Renal pelvis (tissue), 12 donors: ENCODE data around the gene NKX6-2. TPM values are rescaled to one million over a fixed set of nuclear protein-coding genes. Genes with fewer than 3 reads are reported as not detected.
"Not testable (repeated sequence)": the region's sequence is repeated elsewhere in the genome, so short reads cannot be mapped to it uniquely, and the experiment has no call there.

Experiments used
- DNase-seq: peaks from one replicate; pipeline ENCODE4 v3.0.0-alpha.2; 2013
- long read RNA-seq, 16 experiments: transcript quantifications; one replicate each; lab custom pipeline, GENCODE V29; 2026
- polyA plus RNA-seq, 3 donors: library from polyadenylated mRNA; unstranded; fragments of 120-200 nt; gene quantifications; one replicate each; pipeline ENCODE4 v1.2.1, GENCODE V29; 2013; ENCODE audit not compliant: insufficient read length in 3 of 3

Gene NKX6-2
- 1 to 10 TPM; 4.7 to 9.0 (median 7.2) TPM for polyA plus RNA-seq
- long read RNA-seq, donor 1, partial matches to known transcripts, result 0 of 2 reads
- long read RNA-seq, donor 1, other reads (novel, unspliced or antisense), result 0 of 2 reads
- long read RNA-seq, donor 2, partial matches to known transcripts, result 77 of 84 reads
- long read RNA-seq, donor 2, other reads (novel, unspliced or antisense), result 6 of 84 reads
- long read RNA-seq, donor 3, partial matches to known transcripts, result 0 of 5 reads
- long read RNA-seq, donor 3, other reads (novel, unspliced or antisense), result 0 of 5 reads
- long read RNA-seq, donor 4, partial matches to known transcripts, result 0 of 4 reads
- long read RNA-seq, donor 4, other reads (novel, unspliced or antisense), result 0 of 4 reads
- long read RNA-seq, donor 5, result 0 reads
- long read RNA-seq, donor 6, result 0 reads
- long read RNA-seq, donor 7, partial matches to known transcripts, result 0 of 4 reads
- long read RNA-seq, donor 7, other reads (novel, unspliced or antisense), result 0 of 4 reads
- long read RNA-seq, donor 8, result 0 reads
- long read RNA-seq, donor 9, partial matches to known transcripts, result 0 of 3 reads
- long read RNA-seq, donor 9, other reads (novel, unspliced or antisense), result 0 of 3 reads
- long read RNA-seq, donor 10, result 0 reads
- long read RNA-seq, donor 11, partial matches to known transcripts, result 0 of 1 reads
- long read RNA-seq, donor 11, other reads (novel, unspliced or antisense), result 0 of 1 reads
- long read RNA-seq, donor 12, partial matches to known transcripts, result 0 of 1 reads
- long read RNA-seq, donor 12, other reads (novel, unspliced or antisense), result 0 of 1 reads
- long read RNA-seq, donor 13, result 0 reads
- long read RNA-seq, donor 14, result 0 reads
- long read RNA-seq, donor 15, transcript NKX6-2-201 (3 exons, 2,673 nt), result major isoform, 50 of 96 reads
- long read RNA-seq, donor 15, partial matches to known transcripts, result 11 of 96 reads
- long read RNA-seq, donor 15, other reads (novel, unspliced or antisense), result 33 of 96 reads
- long read RNA-seq, donor 16, result 0 reads

GRCh38 chr10:132785723-132786475 is at the start of gene NKX6-2:
Gene NKX6-2, minus strand, starts transcription at chr10:132786147. Its CDS starts 199 bp downstream, at chr10:132785948.
- no peak for DNase-seq

DNA sequence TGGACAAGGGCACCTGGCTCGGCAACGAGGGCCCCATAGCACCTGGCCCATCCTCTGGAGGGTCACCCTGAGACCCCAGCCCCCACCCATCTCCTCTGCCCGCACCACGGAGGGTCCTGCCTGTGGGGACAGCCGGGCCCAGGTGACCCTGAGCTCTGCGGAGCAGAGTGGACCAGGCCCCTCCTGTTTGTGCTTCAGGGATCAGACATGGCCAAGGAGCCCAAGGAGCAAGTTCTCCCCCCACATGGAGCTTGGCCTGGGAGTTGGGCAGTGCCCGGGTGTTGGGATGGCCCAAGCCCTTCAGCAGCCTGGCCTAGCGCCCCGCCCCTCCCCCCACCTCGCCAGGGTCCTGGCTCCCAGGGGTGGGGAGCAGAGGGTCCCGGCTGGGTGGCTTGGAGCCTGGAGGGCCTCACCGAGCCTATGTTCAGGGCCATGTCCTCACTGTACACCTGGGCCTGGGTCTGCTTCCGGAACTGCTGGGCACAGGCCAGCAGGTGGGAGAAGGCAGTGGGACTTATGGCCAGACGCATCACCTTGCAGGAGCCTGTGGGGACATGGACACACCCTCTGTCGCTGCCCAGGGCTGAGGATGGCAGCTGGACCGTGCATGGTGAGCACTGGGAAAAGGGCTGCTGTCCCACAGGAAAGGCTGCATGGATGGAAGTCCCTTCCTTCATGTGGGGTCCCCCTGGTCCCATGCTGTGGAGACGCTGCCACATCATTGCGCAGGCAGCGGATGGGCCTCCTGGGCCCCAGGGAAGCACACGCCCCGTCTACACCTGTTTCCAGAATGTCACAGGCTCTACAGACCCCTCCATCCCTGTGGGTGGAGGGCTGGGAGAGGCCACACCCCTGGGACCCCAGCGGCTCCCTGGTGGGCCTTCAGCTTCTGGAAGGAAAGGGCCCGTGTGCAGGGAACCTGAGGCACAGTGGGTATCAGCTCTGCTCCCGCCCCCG is 49.2 kb upstream of the NKX6-2 start:
- no peak for DNase-seq

DNA sequence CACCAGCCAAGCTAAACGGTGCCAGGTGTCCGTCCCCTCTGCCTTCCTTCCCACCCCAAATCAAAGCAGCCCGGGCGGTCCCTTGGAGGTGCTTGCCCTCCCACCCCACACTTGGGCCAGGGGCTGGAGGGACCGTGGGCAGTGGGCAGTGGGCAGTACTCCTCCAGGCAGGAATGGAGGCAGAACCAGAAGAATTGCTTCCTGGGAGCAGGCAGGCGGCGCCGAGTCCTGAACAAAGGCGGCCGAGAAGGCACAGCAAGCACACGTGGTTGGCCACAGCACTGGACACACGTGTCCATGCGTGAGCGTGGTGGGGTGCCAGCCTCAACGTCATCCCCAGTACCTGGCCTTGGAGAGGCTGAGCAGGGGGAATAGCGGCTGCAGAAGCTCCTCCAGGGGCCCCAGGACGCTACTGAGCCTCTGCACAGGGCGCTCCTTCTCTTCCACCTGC is 48.4 kb upstream of the NKX6-2 start:
- no peak for DNase-seq

- DNase-seq, result no peak
Measured at GRCh38 chr10:132833421-132834111, 47.6 kb upstream of the NKX6-2 start.

DNA sequence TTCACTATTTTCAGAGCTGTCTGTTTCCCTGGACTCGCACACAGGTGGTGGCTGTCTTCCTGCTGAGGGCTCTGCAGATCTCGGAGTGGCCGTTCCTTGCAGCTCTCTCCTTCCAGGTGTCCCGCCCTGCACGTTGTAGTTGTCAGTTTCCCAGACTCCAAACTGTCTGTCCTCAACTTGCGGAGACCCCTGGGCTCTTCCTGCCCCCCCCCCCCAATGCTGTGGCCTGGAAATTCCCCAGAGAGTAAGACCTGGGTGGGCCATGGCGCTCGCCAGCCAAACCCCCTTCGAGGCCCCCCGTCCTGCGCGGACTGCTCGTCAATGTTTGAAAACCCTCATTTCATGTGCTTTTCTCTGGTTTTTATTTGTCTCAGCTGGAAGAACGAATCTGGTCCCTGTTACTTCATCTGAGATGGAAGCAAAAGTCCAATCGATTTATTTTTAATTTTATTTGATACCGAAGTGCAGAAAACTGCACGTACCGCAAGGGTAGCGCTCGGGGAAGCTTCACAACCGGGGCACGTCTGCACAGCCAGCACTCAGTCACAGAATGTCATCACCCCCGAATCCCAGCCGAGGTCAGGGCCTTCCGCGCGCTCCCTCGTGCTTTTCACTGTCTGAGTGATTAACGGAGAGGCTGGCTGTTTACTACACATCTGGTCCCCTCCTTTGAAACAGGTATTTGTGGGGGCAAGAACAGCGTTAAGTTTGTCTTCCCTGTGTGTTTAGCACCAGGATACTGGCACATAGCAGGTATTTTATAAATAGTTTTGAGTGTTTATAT is 46.4 kb upstream of the NKX6-2 start:
- DNase-seq, result no peak

DNA sequence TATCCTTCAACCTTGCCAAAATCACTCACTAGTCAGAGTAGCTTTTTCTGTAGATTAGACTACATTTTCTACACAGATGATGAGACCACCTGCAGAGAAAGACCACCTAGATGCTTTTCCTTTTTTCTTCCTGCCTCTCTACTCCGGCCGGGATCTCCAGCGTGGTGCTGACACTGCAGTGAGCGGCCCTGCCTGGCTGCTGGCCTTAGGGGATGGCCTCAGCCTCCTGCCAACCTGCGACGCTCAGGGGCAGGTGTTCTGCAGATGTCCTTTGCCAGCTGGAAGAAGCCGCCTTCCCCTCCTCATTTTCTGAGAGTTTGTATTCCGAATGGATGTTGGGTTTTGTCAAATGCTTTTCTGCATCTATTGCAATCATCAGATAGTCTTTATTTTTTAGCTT is 43.5 kb upstream of the NKX6-2 start:
- no peak for DNase-seq

DNA sequence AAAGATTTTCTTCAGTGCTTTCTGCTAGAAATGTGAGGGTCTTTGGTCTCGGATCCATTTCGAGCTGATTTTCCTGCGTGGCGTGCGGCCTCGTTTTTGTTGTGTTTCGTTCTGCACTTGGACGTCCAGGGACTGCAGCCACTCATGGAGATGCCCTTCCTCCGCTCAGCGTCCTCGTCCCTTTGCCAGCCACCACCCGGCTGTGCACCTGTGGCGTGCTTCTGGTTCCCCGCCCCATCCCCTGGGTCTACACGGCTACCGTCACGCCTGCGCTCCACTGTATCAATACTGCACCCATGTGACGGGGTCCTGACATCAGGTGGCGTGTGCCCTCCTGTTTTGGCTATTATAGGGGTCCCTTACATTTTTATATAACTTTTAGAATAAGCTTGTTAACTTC is 42.7 kb upstream of the NKX6-2 start:
- DNase-seq, result no peak

DNA sequence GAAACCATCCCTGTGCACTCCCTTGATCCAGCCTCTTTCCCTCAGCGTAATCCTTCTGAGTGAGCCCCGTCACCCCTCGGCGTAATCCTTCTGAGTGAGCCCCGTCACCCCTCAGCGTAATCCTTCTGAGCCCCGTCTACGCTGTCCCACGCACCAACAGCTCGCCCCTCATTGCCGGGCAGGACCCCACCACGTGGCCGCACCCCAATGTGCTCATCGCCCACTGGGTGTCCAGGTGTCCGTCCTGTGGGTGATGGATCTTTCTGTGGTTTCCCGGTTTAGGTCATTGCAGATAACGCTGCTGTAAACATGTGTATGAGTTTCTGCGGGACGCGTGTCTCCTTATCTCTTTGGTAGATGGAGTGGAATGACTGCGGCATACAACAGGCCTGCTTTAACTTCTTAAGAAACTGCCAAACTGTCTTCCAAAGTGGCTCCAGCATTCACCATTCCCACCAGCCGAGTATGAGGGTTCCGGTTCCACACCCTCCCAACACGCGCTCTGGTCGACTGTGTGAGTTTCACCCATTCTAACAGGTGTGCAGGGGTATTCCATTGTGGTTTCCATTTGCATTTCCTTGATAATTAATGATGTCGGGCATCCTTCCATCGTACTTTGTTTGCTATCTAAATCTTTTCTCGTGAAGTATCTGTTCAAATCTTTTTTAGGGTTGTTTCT is 42.1 kb upstream of the NKX6-2 start:
- DNase-seq, result no peak

DNA sequence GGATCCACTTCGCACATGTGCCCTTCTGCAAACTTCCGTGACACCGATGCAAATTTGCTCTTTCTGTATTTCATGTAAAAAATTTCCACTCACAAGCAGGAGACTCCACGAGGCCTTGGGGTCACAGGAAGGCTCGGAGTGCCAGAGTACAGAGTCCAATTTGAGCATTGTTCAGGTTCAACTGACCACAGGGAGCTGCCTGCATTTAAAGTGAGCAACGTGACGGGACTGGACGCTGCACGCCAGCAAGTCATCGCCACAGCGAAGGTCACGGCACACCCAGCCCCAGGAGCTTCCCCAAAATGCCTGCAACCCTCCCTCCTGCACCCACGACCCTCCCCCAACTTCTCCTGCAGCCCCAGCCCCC is 41.5 kb upstream of the NKX6-2 start:
- no peak for DNase-seq

DNA sequence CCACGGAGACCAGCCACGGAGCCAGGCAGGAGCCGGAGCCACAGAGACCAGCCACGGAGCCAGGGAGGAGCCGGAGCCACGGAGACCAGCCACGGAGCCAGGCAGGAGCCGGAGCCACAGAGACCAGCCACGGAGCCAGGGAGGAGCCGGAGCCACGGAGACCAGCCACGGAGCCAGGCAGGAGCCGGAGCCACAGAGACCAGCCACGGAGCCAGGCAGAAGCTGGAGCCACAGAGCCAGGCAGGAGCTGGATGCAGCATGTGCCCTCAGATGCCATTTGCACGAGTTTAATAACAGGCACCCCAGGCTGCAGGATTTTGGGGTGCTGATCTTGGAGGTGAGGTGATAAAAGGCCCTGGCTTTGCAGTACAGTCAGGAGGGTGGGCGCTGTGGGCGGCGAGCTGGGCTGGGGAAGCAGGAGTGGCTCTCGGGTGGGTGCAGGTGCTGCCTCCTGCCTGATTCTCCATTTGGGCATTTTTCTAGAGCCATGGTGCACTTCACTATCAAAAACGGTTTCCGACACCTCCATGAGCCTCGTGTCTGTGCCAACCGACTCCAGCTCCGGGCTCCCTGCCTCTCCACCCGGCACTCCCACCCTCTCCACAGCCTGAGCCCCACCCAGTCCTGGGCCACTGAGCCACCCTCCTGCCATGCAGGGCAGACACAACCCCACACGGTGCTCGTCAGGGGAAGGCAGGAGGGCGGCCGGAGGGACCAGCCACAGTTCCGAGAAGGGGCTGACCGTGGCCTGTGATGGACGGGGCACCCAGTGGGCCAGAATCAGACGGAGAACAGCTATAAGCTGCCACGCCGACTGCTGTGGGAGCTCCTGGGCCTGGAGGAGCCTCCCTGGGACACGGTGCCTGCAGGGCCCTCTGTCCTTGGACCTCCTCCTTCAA is 40.8 kb upstream of the NKX6-2 start:
- no peak for DNase-seq

DNA sequence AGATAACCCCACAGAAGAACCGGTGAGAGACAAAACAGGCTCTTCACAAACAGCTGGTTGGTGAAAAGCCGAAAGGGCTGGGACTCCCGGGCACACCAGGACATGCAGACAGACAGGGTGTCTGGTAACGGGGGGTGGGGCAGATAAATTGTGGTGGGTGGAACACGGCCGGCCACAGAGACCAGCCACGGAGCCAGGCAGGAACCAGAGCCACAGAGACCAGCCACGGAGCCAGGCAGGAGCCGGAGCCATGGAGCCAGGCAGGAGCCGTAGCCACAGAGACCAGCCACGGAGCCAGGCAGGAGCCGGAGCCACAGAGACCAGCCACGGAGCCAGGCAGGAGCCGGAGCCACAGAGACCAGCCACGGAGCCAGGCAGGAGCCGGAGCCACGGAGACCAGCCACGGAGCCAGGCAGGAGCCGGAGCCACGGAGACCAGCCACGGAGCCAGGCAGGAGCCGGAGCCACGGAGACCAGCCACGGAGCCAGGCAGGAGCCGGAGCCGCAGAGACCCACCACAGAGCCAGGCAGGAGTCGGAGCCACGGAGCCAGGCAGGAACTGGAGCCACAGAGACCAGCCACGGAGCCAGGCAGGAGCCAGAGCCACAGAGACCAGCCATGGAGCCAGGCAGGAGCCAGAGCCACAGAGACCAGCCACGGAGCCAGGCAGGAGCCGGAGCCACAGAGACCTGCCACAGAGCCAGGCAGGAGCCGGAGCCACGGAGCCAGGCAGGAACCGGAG is 40.0 kb upstream of the NKX6-2 start:
- DNase-seq, result not testable (repeated sequence)

GRCh38 chr10:132820056-132820455 is 34.1 kb upstream of the NKX6-2 start:
- no peak for DNase-seq

GRCh38 chr10:132817701-132818211 is 31.8 kb upstream of the NKX6-2 start:
- no peak for DNase-seq

- DNase-seq, result no peak
Measured at GRCh38 chr10:132816718-132817117, 30.8 kb upstream of the NKX6-2 start.

- no peak for DNase-seq
Measured at GRCh38 chr10:132815168-132815857, 29.4 kb upstream of the NKX6-2 start.

DNA sequence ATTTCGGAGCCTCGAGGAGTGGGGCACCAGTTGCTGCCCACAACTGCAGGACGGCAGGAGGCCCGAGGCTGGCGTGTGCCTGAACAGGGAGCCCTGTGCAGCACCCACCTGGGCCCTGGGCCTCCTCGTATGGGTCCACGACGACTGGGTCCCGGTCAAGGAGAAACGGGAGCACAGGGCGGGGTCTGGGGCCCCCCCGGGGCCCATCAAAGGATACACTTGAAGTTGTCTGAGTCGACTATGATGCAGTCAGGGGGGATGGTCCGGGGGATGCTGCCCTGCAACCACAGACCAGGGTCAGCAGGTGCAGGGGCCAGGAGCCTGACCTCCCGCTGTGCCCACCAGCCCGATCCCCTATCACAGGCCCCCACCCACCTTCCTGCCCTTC is 28.5 kb upstream of the NKX6-2 start:
- DNase-seq, result no peak
